Kidney glomerular epithelial cell (primary cell): ENCODE data around the gene NEMP1.
"Not testable (repeated sequence)": the region's sequence is repeated elsewhere in the genome, so short reads cannot be mapped to it uniquely, and the experiment has no call there.

Experiments
- DNase-seq: peaks from one replicate; lab custom pipeline; 2025; lab: John Stamatoyannopoulos, UW

The NEMP1 gene

GRCh38 chr12:57057067-57057751 is 21.4 kb downstream of the NEMP1 start:
- DNase-seq: no peak

GRCh38 chr12:57055824-57056223 is 22.8 kb downstream of the NEMP1 start:
- no peak for DNase-seq

- not testable (repeated sequence) for DNase-seq
These were observed 24.7 kb downstream of the NEMP1 start for GRCh38 chr12:57053901-57054300.

GRCh38 chr12:57053146-57053545 is 25.4 kb downstream of the NEMP1 start:
- DNase-seq: not testable (repeated sequence)

GRCh38 chr12:57051011-57051410 is 27.6 kb downstream of the NEMP1 start:
- DNase-seq: no peak

GRCh38 chr12:57049890-57050289 is 28.7 kb downstream of the NEMP1 start, which contains the start of gene MYO1A:
Gene MYO1A (minus strand): TSS chr12:57050129. CDS start chr12:57048323, 1,806 bp downstream.
- no peak for DNase-seq

- no peak for DNase-seq
These were observed 29.5 kb downstream of the NEMP1 start for GRCh38 chr12:57049119-57049446.

- no peak for DNase-seq
These were observed 30.0 kb downstream of the NEMP1 start for GRCh38 chr12:57048423-57049118.

GRCh38 chr12:57047981-57048380 is 30.6 kb downstream of the NEMP1 start:
- DNase-seq: peak; percentile 44

GRCh38 chr12:57046947-57047890 is 31.4 kb downstream of the NEMP1 start:
- no peak for DNase-seq

GRCh38 chr12:57046086-57046791 is 32.4 kb downstream of the NEMP1 start:
- no peak for DNase-seq

GRCh38 chr12:57044889-57045288 is 33.7 kb downstream of the NEMP1 start:
- no peak for DNase-seq

- DNase-seq: no peak
These were observed 34.1 kb downstream of the NEMP1 start for GRCh38 chr12:57044468-57044867.

GRCh38 chr12:57042695-57043094 is 35.9 kb downstream of the NEMP1 start:
- DNase-seq: no peak

- no peak for DNase-seq
These were observed 37.8 kb downstream of the NEMP1 start for GRCh38 chr12:57040750-57041149.

- no peak for DNase-seq
These were observed 38.4 kb downstream of the NEMP1 start for GRCh38 chr12:57040211-57040610.

- DNase-seq: no peak
These were observed 39.4 kb downstream of the NEMP1 start for GRCh38 chr12:57039016-57039798.

- DNase-seq: no peak
These were observed 41.3 kb downstream of the NEMP1 start for GRCh38 chr12:57037264-57037663.

GRCh38 chr12:57033431-57033830 is 45.2 kb downstream of the NEMP1 start:
- no peak for DNase-seq

- DNase-seq: no peak
These were observed 46.8 kb downstream of the NEMP1 start for GRCh38 chr12:57031789-57032188.

- no peak for DNase-seq
These were observed 47.4 kb downstream of the NEMP1 start for GRCh38 chr12:57031138-57031725.
